ENCODE data around the gene AKAP13. TPM values are rescaled to one million over a fixed set of nuclear protein-coding genes. Genes with fewer than 3 reads are reported as not detected.

Gene AKAP13
- total and polyA plus RNA-seq, 9 donors: 45.3 to 190 (median 98.6) TPM

GRCh38 chr15:85494048-85494777 lies 113.8 kb downstream of the AKAP13 start:
- Histone ChIP-seq H3K36me3 (no peaks in the 10 kb centered on the region), H3K4me3 (no peak overlapping the region), H3K9me3 (no peaks in the 10 kb centered on the region), H3K27me3 (no peaks in the 10 kb centered on the region), H3K27ac (no peak overlapping the region), H3K4me1 (ENCODE audit: insufficient read depth) (no peaks in the 10 kb centered on the region)
- DNase-seq: no peak
- TF ChIP-seq EP300 (IDR thresholded peaks at IDR 0.05): no peak
- TF ChIP-seq, protein P1, sequence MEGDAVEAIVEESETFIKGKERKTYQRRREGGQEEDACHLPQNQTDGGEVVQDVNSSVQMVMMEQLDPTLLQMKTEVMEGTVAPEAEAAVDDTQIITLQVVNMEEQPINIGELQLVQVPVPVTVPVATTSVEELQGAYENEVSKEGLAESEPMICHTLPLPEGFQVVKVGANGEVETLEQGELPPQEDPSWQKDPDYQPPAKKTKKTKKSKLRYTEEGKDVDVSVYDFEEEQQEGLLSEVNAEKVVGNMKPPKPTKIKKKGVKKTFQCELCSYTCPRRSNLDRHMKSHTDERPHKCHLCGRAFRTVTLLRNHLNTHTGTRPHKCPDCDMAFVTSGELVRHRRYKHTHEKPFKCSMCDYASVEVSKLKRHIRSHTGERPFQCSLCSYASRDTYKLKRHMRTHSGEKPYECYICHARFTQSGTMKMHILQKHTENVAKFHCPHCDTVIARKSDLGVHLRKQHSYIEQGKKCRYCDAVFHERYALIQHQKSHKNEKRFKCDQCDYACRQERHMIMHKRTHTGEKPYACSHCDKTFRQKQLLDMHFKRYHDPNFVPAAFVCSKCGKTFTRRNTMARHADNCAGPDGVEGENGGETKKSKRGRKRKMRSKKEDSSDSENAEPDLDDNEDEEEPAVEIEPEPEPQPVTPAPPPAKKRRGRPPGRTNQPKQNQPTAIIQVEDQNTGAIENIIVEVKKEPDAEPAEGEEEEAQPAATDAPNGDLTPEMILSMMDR (IDR thresholded peaks at IDR 0.05): no peak
- TF ChIP-seq POLR2A (IDR thresholded peaks at IDR 0.05): no peak
- intact Hi-C loops (cut with DNase I): no loop called here
- 89 to 94% (median 90%) methylated on average over 5 of the region's 5 CpGs for WGBS, 3 donors

GRCh38 chr15:85495096-85495495 lies 114.7 kb downstream of the AKAP13 start:
- H3K4me1 ChIP-seq (ENCODE audit: insufficient read depth): peaks cover 1% of the 10 kb centered on the region
- no peaks in the 10 kb centered on the region for H3K9me3 ChIP-seq
- WGBS, 3 donors: 35 to 47% (median 38%) methylated on average over 3 of the region's 3 CpGs
- H3K27ac ChIP-seq: no peak overlapping the region
- H3K4me3 ChIP-seq: no peak overlapping the region
- intact Hi-C loops (cut with DNase I): no loop called here
- DNase-seq: no peak
- H3K27me3 ChIP-seq: no peaks in the 10 kb centered on the region
- H3K36me3 ChIP-seq: no peaks in the 10 kb centered on the region
- TF ChIP-seq EP300 (IDR thresholded peaks at IDR 0.05): no peak
- TF ChIP-seq, protein P1 (IDR thresholded peaks at IDR 0.05): no peak
- TF ChIP-seq POLR2A (IDR thresholded peaks at IDR 0.05): no peak

GRCh38 chr15:85495544-85495943 lies 115.1 kb downstream of the AKAP13 start:
- Histone ChIP-seq H3K4me1 (ENCODE audit: insufficient read depth) (peaks cover 2% of the 10 kb centered on the region), H3K9me3 (no peaks in the 10 kb centered on the region), H3K4me3 (no peak overlapping the region), H3K27ac (no peak overlapping the region), H3K36me3 (no peaks in the 10 kb centered on the region), H3K27me3 (no peaks in the 10 kb centered on the region)
- intact Hi-C loops (cut with DNase I): no loop called here
- TF ChIP-seq POLR2A (IDR thresholded peaks at IDR 0.05): no peak
- TF ChIP-seq, protein P1 (IDR thresholded peaks at IDR 0.05): no peak
- TF ChIP-seq EP300 (IDR thresholded peaks at IDR 0.05): no peak
- 17 to 40% (median 24%) methylated on average over 2 of the region's 2 CpGs for WGBS, 3 donors
- DNase-seq: no peak

DNA sequence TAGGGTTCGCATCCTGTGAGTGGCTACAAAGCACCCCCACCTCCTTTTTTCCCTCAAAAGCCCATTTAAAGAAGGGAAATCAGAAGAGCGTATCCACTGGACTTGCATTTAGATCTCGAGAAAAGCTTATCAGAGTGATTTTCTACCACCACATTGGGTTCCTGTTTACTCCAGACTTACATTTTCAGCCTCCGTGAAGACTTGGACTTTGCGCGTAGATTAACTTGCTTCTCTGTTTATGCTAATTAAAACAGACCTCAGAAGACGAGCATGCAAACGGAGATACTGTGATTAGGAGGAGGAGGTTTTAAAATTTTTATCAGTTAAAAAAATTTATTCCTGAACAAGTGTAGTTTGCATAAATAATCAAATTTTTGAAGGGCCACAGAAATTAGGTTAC lies 115.7 kb downstream of the AKAP13 start:
- WGBS, 3 donors: 76 to 87% (median 78%) methylated on average over 8 of the region's 8 CpGs
- Histone ChIP-seq H3K27me3 (no peaks in the 10 kb centered on the region), H3K36me3 (no peaks in the 10 kb centered on the region), H3K27ac (no peak overlapping the region), H3K9me3 (no peaks in the 10 kb centered on the region), H3K4me1 (ENCODE audit: insufficient read depth) (peaks cover 5% of the 10 kb centered on the region), H3K4me3 (no peak overlapping the region)
- TF ChIP-seq EP300 (IDR thresholded peaks at IDR 0.05): no peak
- TF ChIP-seq, protein P1 (IDR thresholded peaks at IDR 0.05): no peak
- TF ChIP-seq POLR2A (IDR thresholded peaks at IDR 0.05): no peak
- DNase-seq: no peak
- intact Hi-C loops (cut with DNase I): no loop called here

Data from ovary (tissue), 9 donors.